ENCODE measurements around the gene GEMIN4. TPM values are rescaled to one million over a fixed set of nuclear protein-coding genes. Genes with fewer than 3 reads are reported as not detected.

GEMIN4 gene
- total and polyA plus RNA-seq, 2 of the 4 experiments (the other 2 are of a cell fraction): 16.5 to 20.4 TPM

DNA sequence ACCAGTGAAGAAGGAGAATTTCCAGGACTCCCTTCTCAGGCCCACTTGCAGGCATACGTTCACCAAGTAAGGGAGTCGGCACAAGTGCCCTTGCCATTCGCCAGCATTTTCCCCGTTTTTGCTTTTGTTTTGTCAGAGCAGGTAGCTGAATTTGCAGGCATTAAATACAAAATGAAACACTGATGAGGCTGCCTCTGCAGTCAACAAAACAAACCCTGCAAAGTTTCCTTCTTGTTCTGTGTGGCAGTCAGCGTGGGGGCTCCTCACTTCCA lies 22.2 kb upstream of the GEMIN4 start:
- Histone ChIP-seq H3K27me3 (ENCODE audit: control insufficient read depth, insufficient read depth, low read length) (no peaks in the 10 kb centered on the region), H3K4ac (ENCODE audit: low read depth, low read length) (no peak overlapping the region), H2AFZ (replicated peaks; ENCODE audit: low read length, poor library complexity) (no peak overlapping the region), H4K91ac (ENCODE audit: insufficient read depth, low read depth, low read length) (no peak overlapping the region), H3K23ac (ENCODE audit: low read depth, low read length) (no peak overlapping the region), H3K14ac (replicated peaks; ENCODE audit: low read depth, low read length) (no peak overlapping the region), H2BK5ac (ENCODE audit: low read depth, low read length, poor library complexity, severe bottlenecking) (no peak overlapping the region), H3K4me2 (ENCODE audit: low read depth, low read length) (no peak overlapping the region), H3K56ac (ENCODE audit: extremely low read depth, insufficient read depth, low read length) (no peak overlapping the region), H3K18ac (ENCODE audit: low read depth, low read length) (no peak overlapping the region), H2BK120ac (ENCODE audit: low read depth, low read length) (no peak overlapping the region), H3K9ac (ENCODE audit: low read depth, low read length) (no peak overlapping the region), H3K4me1 (ENCODE audit: control insufficient read depth, insufficient read depth, low read length) (no peaks in the 10 kb centered on the region), H4K20me1 (ENCODE audit: insufficient read depth, low read length) (no peaks in the 10 kb centered on the region), H2AK9ac (replicated peaks; ENCODE audit: low read depth, low read length, poor library complexity) (no peak overlapping the region), H4K8ac (ENCODE audit: low read depth in 2 of 2, low read length in 2 of 2) (no peak overlapping the region), H3K4me3 (ENCODE audit: insufficient read depth, low read depth, low read length) (no peak overlapping the region), H3K9me3 (ENCODE audit: control insufficient read depth, insufficient read depth, low read length) (no peaks in the 10 kb centered on the region), H3K79me1 (ENCODE audit: low read depth in 1 of 2, low read length in 2 of 2) (peaks cover 14 to 38% of the 10 kb centered on the region in 2 experiments), H3K27ac (ENCODE audit: insufficient read depth, low read length) (no peak overlapping the region), H2BK15ac (ENCODE audit: low read depth, low read length) (no peak overlapping the region), H4K5ac (ENCODE audit: low read depth, low read length) (no peak overlapping the region), H2AK5ac (ENCODE audit: low read depth, low read length) (no peak overlapping the region), H3K36me3 (ENCODE audit: control insufficient read depth, insufficient read depth, low read length) (peaks cover 50% of the 10 kb centered on the region), H2BK20ac (ENCODE audit: low read depth, low read length) (no peak overlapping the region), H3K9me1 (ENCODE audit: insufficient read depth, low read length) (no peaks in the 10 kb centered on the region)
- no TSS peak for BruUV-seq (replicated peaks)
- TF ChIP-seq MAZ (IDR thresholded peaks at IDR 0.05; ENCODE audit: borderline replicate concordance, low read depth, low read length) (no peak), RCOR1 (IDR thresholded peaks at IDR 0.05; ENCODE audit: insufficient replicate concordance, low read length) (no peak), FOS (IDR thresholded peaks at IDR 0.05; ENCODE audit: low read depth, low read length) (no peak), NFE2L2 (IDR thresholded peaks at IDR 0.05; ENCODE audit: low read depth, low read length) (no peak), MXI1 (IDR thresholded peaks at IDR 0.05; ENCODE audit: borderline replicate concordance, low read depth, low read length) (no peak), CHD1 (IDR thresholded peaks at IDR 0.05; ENCODE audit: low read depth, low read length) (no peak), RAD21 (IDR thresholded peaks at IDR 0.05; ENCODE audit: low read length) (no peak), BHLHE40 (IDR thresholded peaks at IDR 0.05; ENCODE audit: low read depth, low read length) (no peak), CEBPB (IDR thresholded peaks at IDR 0.05; ENCODE audit: low read depth, low read length) (no peak), SMC3 (IDR thresholded peaks at IDR 0.05; ENCODE audit: low read depth, low read length) (no peak), POLR2A (IDR thresholded peaks at IDR 0.05; ENCODE audit: low read depth, low read length) (no peak), RFX5 (IDR thresholded peaks at IDR 0.05; ENCODE audit: low read depth, low read length) (no peak), MAFK (IDR thresholded peaks at IDR 0.05; ENCODE audit: low read depth, low read length) (no peak)
- TF ChIP-seq, protein P1, sequence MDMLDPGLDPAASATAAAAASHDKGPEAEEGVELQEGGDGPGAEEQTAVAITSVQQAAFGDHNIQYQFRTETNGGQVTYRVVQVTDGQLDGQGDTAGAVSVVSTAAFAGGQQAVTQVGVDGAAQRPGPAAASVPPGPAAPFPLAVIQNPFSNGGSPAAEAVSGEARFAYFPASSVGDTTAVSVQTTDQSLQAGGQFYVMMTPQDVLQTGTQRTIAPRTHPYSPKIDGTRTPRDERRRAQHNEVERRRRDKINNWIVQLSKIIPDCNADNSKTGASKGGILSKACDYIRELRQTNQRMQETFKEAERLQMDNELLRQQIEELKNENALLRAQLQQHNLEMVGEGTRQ (IDR thresholded peaks at IDR 0.05; ENCODE audit: low read depth, low read length): no peak
- TF ChIP-seq, protein P2, sequence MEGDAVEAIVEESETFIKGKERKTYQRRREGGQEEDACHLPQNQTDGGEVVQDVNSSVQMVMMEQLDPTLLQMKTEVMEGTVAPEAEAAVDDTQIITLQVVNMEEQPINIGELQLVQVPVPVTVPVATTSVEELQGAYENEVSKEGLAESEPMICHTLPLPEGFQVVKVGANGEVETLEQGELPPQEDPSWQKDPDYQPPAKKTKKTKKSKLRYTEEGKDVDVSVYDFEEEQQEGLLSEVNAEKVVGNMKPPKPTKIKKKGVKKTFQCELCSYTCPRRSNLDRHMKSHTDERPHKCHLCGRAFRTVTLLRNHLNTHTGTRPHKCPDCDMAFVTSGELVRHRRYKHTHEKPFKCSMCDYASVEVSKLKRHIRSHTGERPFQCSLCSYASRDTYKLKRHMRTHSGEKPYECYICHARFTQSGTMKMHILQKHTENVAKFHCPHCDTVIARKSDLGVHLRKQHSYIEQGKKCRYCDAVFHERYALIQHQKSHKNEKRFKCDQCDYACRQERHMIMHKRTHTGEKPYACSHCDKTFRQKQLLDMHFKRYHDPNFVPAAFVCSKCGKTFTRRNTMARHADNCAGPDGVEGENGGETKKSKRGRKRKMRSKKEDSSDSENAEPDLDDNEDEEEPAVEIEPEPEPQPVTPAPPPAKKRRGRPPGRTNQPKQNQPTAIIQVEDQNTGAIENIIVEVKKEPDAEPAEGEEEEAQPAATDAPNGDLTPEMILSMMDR (conservative IDR thresholded peaks at IDR 0.05; ENCODE audit: low read depth, low read length): no peak
- TF ChIP-seq, protein P3, sequence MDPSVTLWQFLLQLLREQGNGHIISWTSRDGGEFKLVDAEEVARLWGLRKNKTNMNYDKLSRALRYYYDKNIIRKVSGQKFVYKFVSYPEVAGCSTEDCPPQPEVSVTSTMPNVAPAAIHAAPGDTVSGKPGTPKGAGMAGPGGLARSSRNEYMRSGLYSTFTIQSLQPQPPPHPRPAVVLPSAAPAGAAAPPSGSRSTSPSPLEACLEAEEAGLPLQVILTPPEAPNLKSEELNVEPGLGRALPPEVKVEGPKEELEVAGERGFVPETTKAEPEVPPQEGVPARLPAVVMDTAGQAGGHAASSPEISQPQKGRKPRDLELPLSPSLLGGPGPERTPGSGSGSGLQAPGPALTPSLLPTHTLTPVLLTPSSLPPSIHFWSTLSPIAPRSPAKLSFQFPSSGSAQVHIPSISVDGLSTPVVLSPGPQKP (IDR thresholded peaks at IDR 0.05; ENCODE audit: borderline replicate concordance, low read depth, low read length): no peak
- no peak for DNase-seq
- 92% methylated on average over 4 of the region's 5 CpGs; no CpG with 5 or more reads in 1 of the 2 experiments for WGBS, 2 experiments (ENCODE audit: extremely low coverage in 2 of 2, insufficient read length in 1 of 2)
- intact Hi-C loops (cut with micrococcal nuclease): no loop called here
- ChIA-PET POLR2A (ENCODE audit: unreplicated experiment) (no interaction called here), CTCF (interaction anchor here (1.0 kb wide), 2 partner anchors 222 to 282 kb away, joined by 3 read pairs; partner anchors contain the start of gene TIMM22)
- in situ Hi-C loops (cut with MboI; ENCODE audit: low sequenced_read_pairs): no loop called here
- no peak for ATAC-seq (ENCODE audit: low read depth)
- dilution Hi-C loops (cut with HindIII; ENCODE audit: low sequenced_read_pairs, unreplicated experiment): no loop called here

All from IMR-90 (cell line).